Kidney (tissue), 14 donors: ENCODE data around the gene CTTNBP2NL. TPM values are rescaled to one million over a fixed set of nuclear protein-coding genes. Genes with fewer than 3 reads are reported as not detected.

Source experiments
- DNase-seq, 5 donors: peaks; one replicate each; pipeline ENCODE4 v3.0.0-alpha.2; 2013 to 2020
- FAIRE-seq: peaks from 2 replicates; lab custom pipeline; 2012; peaks lifted over from hg19 to GRCh38; lab: Jason Lieb, UNC
- H3K27ac ChIP-seq, 2 donors: one replicate each; pipeline ENCODE4 v1.7.0; 2013; ENCODE audit warnings: low read depth in 2 of 2, low read length in 2 of 2, inconsistent platforms in 1 of 2
- H3K27me3 ChIP-seq: one replicate; pipeline ENCODE4 v1.7.1; 2013; ENCODE audit warnings: low read length, inconsistent platforms; ENCODE audit not compliant: control insufficient read depth, insufficient read depth
- H3K36me3 ChIP-seq, 3 donors: one replicate each; pipeline versions ENCODE4 v1.7.0 to v1.7.1; 2013; ENCODE audit warnings: low read length in 3 of 3, control low read depth in 1 of 3, inconsistent platforms in 1 of 3; ENCODE audit not compliant: insufficient read depth in 3 of 3, control insufficient read depth in 2 of 3
- H3K4me1 ChIP-seq, 3 donors: one replicate each; pipeline versions ENCODE4 v1.7.0 to v1.7.1; 2013; ENCODE audit warnings: low read length in 3 of 3, inconsistent platforms in 1 of 3, low read depth in 1 of 3; ENCODE audit not compliant: control insufficient read depth in 2 of 3, insufficient read depth in 2 of 3
- H3K4me3 ChIP-seq, 3 donors: one replicate each; pipeline versions ENCODE4 v1.7.0 to v1.8.1; 2013; ENCODE audit warnings: low read length in 3 of 3, control low read depth in 1 of 3, inconsistent platforms in 1 of 3
- H3K9ac ChIP-seq, 3 donors: one replicate each; pipeline versions ENCODE4 v1.7.0 to v1.7.1; 2013; ENCODE audit warnings: low read length in 3 of 3, control low read depth in 1 of 3, inconsistent platforms in 1 of 3
- H3K9me3 ChIP-seq, 3 donors: one replicate each; pipeline versions ENCODE4 v1.7.0 to v1.7.1; 2013; ENCODE audit warnings: low read length in 3 of 3, control low read depth in 1 of 3, inconsistent platforms in 1 of 3; ENCODE audit not compliant: control insufficient read depth in 2 of 3, insufficient read depth in 1 of 3
- CTCF ChIP-seq: IDR thresholded peaks from 3 replicates; pipeline ENCODE4 v1.5.1; 2012; ENCODE audit warnings: mild to moderate bottlenecking, moderate library complexity, borderline replicate concordance; ENCODE audit not compliant: insufficient read depth; ENCODE audit errors: extremely low read depth
- intact Hi-C: fragments of 100-400 bp; cut with DNase I; formaldehyde crosslinking; loops from one replicate; pipeline ENCODE4 v1.11.1; 2022
- polyA plus RNA-seq: library from polyadenylated mRNA; stranded (reverse); fragments of 350-450 nt; fragmentation: Illumina TruSeq; extraction: RNeasy Lipid Tissue Mini Kit (QIAGEN cat#74804); gene quantifications from one replicate; pipeline ENCODE4 v1.2.3, GENCODE V29; 2014; ENCODE audit warnings: low read depth, low replicate concordance; ENCODE audit not compliant: insufficient read depth
- total RNA-seq: library from RNA; stranded (reverse); fragmentation: NEBNext Ultra II Directional; extraction: Animal tissue kit (Norgen Biotek cat#: 25700); gene quantifications from one replicate; pipeline ENCODE4 v1.2.1, GENCODE V29; 2021
- donor health status: control.
- donor health status: control.
- donor health status: control.
- donor health status: control.
- donor health status: control.
- donor health status: DM: yes; HTN: yes; CAD: no.
- donor health status: Normal renal cell carcinoma (clear cell type).

CTTNBP2NL gene
- total and polyA plus RNA-seq, 2 donors from 2014 or later = 6.7 to 65.4 TPM

DNA sequence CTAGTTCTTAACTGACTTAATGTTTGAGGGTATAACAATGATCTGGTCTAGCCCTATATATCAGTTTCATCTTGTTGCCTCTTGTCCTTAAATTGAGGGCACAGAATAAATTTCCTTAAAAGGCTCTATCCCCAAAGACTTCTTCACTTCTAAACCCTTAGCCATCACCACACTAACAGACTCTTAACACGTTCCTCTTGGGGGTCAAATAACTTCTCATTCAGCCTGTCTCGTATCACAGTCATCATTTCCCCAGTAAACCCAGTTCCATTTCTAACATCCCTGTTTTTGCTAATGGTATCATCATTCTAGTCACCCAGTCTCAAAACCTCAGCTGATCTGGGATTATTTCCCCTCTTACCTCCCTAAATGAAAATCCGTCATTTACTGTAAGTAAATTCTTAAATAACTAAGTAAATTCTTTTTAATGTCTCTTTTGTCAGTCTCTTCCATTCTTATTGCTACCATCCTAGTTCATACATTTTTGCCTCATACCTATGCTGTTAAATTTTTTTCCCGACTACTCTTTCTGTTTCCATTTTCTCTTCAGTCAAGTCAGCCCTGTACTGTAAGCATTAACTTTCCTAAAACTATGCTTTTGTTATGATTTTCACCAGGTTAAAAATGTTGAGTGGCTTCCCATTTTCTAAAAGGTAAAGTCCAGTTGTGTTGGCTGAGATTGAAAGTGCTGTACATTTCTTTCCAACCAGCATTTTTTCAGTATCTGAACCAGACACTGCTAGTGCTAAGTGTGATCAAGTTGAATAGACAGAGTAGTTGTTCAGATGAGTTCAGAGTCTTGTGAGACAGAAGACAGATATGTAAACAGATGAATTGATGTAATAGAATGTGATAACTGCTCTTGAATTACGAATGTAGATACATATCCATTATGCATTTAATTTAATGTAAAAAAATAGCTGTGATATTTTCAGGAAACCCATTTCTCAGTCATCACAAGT lies 6.9 kb downstream of the CTTNBP2NL start:
- no peak for FAIRE-seq
- no peak overlapping the region for H3K9ac ChIP-seq

GRCh38 chr1:112406771-112407170 lies 10.8 kb downstream of the CTTNBP2NL start:
- Histone ChIP-seq H3K36me3 (no peaks in the 10 kb centered on the region), H3K4me3 (no peak overlapping the region), H3K4me1 (peaks cover 0 to 2% (median 0%) of the 10 kb centered on the region in 3 donors), H3K9ac (no peak overlapping the region), H3K9me3 (no peaks in the 10 kb centered on the region), H3K27me3 (no peaks in the 10 kb centered on the region), H3K27ac (no peak overlapping the region)
- intact Hi-C loops = no loop called here
- FAIRE-seq (no peak), DNase-seq (no peak)
- no peak for TF ChIP-seq CTCF

More for the DNA sequence above, 6.9 kb downstream of the CTTNBP2NL start:
- H3K4me1 ChIP-seq = peaks cover 0 to 4% (median 4%) of the 10 kb centered on the region in 3 donors
- DNase-seq = no peak
- no peak overlapping the region for H3K4me3 ChIP-seq
- intact Hi-C loops = no loop called here
- no peak for TF ChIP-seq CTCF
- no peaks in the 10 kb centered on the region for H3K36me3 ChIP-seq
- no peaks in the 10 kb centered on the region for H3K27me3 ChIP-seq
- H3K9me3 ChIP-seq = no peaks in the 10 kb centered on the region
- no peak overlapping the region for H3K27ac ChIP-seq

GRCh38 chr1:112409414-112409813 lies 13.4 kb downstream of the CTTNBP2NL start:
- intact Hi-C loops = no loop called here
- H3K27ac ChIP-seq = no peak overlapping the region
- DNase-seq (no peak), FAIRE-seq (no peak)
- no peaks in the 10 kb centered on the region for H3K27me3 ChIP-seq
- H3K4me3 ChIP-seq = no peak overlapping the region
- no peak overlapping the region for H3K9ac ChIP-seq
- H3K4me1 ChIP-seq = no peaks in the 10 kb centered on the region
- H3K36me3 ChIP-seq = peaks cover 0 to 2% (median 2%) of the 10 kb centered on the region in 3 donors
- no peaks in the 10 kb centered on the region for H3K9me3 ChIP-seq
- no peak for TF ChIP-seq CTCF
